SKM-1 treated with dmso at 0.1 percent for 144 hours (cell line): ENCODE results near the gene SSC4D.

Source experiments
- DNase-seq: peaks from one replicate; lab custom pipeline; 2025; ENCODE audit not compliant: unreplicated experiment; lab: John Stamatoyannopoulos, UW

Gene SSC4D

DNA sequence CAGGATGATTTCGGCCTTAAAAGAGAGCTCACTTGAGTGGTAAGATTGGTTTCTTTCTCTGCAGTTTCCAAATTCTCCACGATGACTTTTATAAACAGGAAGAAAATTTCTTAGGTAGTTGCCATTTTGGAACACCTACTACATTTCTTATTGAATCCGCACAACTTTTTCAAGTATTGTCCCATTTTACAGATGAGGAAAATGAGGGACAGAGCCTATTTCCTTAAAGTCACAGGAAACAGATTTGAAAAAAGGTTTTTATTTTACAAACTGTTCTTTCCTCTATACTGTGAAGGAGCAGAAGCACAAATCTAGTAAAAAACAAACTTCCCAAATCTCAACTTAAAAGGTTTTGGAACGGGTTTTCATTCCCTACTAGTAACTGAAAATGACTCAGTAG lies 53.4 kb downstream of the SSC4D start:
- no peak for DNase-seq

DNA sequence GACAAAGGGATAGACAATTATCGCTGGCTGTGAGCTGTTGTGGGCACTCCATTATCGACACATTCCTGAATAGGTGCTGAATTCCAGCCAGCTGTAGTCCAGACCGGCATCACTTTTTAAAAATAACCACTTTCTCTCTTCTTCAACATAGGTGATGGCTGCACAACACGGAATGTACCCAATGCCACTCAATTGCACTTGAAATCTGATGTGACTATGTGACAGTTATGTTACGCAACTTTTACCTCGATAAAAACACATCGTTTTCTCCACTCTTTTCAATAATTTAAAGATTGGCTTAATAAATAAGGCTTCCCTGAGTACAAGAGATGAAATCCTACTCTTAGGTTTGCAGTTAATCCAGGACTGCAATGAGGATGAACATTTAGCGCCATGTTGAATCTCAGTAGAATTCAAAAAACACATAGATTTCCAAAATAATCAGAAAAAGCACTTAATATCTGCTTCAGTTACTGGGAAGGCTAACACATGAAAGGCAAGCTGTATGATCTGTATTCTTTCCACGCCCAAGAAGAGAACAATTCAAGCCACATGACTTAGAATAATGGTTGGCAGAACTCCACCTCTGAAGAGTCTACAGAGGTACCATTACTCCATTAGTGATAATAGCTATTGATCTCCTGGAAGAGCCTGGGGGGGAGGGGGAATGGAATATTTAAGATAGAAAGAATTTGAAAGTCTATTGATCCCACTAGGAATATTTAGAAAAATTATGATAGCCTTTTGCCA lies 54.3 kb downstream of the SSC4D start:
- DNase-seq: no peak

- DNase-seq: no peak
Observed at GRCh38 chr7:76354516-76354915, 55.0 kb downstream of the SSC4D start.

GRCh38 chr7:76353744-76354143 lies 55.8 kb downstream of the SSC4D start:
- no peak for DNase-seq

DNA sequence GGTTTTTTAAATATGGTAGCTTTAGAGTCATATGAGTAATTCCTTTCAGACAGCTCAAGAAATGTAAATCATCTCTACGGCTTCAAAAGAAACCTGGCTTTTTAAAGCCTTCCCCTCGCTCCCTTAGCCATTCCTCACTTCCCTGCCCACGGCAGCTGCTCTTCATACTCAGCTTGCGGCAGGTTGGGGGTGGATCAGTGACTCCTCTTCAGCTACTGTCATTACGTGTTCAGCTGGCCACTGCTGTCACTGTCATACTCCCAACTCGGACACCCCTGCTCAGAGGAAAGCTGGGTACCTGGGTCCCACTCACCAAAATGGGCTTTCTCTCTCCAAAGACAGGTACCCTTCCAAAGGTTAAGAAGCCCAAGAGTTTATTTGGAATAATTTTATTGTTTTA lies 57.3 kb downstream of the SSC4D start:
- no peak for DNase-seq

- DNase-seq: no peak
Observed at GRCh38 chr7:76351372-76351771, 58.1 kb downstream of the SSC4D start.

DNA sequence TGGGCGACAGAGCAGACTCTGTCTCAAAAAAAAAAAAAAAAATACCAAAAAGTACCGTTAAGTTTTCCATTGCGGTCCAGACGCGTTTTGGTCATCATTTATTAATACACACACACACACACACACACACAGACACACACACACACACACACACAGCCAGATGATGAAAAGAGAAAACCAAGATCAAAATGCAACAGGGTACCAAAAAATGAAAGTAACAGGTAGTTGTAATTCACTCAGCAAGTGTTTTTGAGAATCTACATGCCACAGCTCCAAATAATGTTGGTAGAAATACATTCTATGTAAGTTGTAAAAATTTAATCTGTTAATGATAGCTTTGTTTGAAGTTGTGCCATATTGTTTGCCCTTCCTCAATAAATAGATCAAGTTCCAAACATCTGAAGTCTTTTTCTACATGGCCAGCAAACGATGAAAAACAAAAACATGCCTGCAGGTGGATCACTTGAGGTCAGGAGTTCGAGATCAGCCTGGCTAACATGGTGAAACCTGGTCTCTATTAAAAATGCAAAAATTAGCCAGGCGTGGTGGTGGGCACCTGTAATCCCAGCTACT lies 60.1 kb downstream of the SSC4D start:
- no peak for DNase-seq

DNA sequence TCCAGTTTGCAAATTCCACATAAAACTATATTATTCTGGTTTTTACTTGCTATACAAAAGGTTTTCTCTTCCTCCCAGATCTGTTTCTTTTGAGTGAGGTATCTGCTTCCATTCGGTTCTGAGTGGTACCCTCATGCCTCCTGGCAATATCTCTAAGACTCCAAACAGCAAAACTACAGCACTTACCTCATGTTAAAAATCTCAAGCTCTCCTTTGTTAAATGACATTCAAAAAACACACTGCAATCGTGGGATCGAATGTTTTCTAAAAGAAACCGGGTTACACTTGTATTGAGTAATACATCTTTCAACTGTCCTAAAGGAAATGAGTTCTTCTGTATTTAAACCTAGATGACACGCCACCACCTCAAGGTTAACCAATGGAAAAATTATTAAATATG lies 61.8 kb downstream of the SSC4D start:
- DNase-seq: no peak

- no peak for DNase-seq
Observed at GRCh38 chr7:76346778-76347177, 62.7 kb downstream of the SSC4D start.

DNA sequence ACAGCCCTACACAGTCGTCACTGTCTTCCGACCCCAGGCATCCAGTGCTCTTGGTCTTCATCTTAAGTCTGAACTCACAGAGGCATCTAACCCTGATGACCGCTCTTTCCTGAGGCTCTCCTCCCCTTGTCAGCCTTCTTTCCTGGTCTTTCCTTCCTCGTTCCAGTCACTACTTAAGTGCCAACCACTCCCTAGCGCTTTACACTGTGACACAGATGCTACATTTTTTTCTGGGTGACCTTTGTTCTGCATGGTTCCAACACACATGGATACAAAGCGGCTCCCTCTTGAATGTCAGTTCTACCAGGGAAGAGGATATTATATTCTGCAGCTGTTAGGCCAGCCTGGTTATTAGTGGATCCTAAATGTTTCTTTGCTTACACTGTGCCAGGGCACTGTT lies 63.4 kb downstream of the SSC4D start:
- no peak for DNase-seq

GRCh38 chr7:76343931-76344321 lies 65.6 kb downstream of the SSC4D start:
- no peak for DNase-seq

- no peak for DNase-seq
Observed at GRCh38 chr7:76343294-76343930, 66.1 kb downstream of the SSC4D start.

DNA sequence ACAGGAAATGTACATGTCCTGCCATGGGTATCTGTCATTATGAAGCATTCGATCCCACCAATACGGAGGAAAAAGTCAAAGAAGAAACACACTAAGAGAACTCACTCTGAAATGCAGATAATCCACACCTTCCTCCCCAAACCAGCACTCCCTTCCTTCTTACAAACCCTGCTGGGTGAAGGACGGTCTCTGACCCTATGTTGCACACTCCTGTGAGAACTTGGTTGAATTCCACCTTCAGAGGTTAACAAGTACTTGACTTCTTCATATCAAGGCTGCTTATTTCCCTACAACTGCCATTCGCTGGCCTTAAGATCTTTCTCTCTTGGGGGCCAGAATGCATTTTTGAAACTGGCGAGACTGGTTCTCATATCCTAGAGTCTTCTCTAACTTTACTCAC lies 67.3 kb downstream of the SSC4D start:
- DNase-seq: no peak

DNA sequence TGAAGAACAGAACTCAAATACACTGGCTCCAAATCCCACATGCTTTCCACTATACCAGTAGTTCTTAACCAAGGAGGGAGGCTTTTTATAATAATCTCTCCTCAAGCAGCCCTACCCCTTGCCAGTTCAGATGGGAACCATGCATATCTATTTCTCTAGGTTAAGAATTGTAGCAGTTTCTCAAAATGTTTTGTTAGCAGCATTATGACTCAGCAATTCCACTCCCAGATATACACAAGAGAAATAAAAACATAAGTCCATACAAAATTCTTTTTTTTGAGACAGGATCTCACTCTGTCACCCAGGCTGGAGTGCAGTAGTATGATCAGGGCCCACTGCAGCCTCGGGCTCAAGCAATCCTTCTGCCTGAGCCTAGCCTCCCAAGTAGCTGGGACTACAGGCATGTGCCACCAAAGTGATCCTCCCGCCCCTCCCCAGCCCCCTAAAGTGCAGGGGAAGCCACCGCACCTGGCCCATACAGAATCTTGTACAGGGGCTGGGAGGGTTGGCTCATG lies 68.8 kb downstream of the SSC4D start:
- no peak for DNase-seq
